Suprapubic skin (tissue), 4 donors: ENCODE measurements around the gene CACNA2D3. TPM values are rescaled to one million over a fixed set of nuclear protein-coding genes. Genes with fewer than 3 reads are reported as not detected.

ENCODE experiments used
- DNase-seq, 2 donors: peaks; one replicate each; pipeline ENCODE4 v3.0.0-alpha.2; 2019; ENCODE audit warnings: low spot score in 2 of 2
- H3K27ac ChIP-seq: fragments of 200-600 bp; sonication (generic); one replicate; pipeline ENCODE4 v1.5.1; 2019
- H3K27me3 ChIP-seq: fragments of 200-600 bp; sonication (generic); one replicate; pipeline ENCODE4 v1.5.1; 2019
- H3K36me3 ChIP-seq: fragments of 200-600 bp; sonication (generic); one replicate; pipeline ENCODE4 v1.5.1; 2019
- H3K4me1 ChIP-seq: fragments of 200-600 bp; sonication (generic); one replicate; pipeline ENCODE4 v1.5.1; 2019
- H3K4me3 ChIP-seq: fragments of 200-600 bp; sonication (generic); one replicate; pipeline ENCODE4 v1.5.1; 2019; ENCODE audit warnings: mild to moderate bottlenecking
- H3K9me3 ChIP-seq: fragments of 200-600 bp; sonication (generic); one replicate; pipeline ENCODE4 v1.5.1; 2019
- CTCF ChIP-seq, 2 donors: fragments of 200-600 bp in 1 of 2; fragments of 450-650 bp in 1 of 2; sonication (generic) in 1 of 2; IDR thresholded peaks; one replicate each; pipeline ENCODE4 v1.5.1; 2016 to 2019; ENCODE audit warnings: antibody characterized with exemption in 2 of 2, mild to moderate bottlenecking in 1 of 2, moderate library complexity in 1 of 2
- EP300 ChIP-seq: sonication (generic); formaldehyde crosslinking; IDR thresholded peaks from one replicate; pipeline ENCODE4 v1.6.1; 2017; ENCODE audit warnings: antibody characterized with exemption
- POLR2A ChIP-seq, 2 donors: fragments of 450-650 bp; IDR thresholded peaks; one replicate each; pipeline ENCODE4 v1.6.1; 2017; ENCODE audit warnings: antibody characterized with exemption in 2 of 2, mild to moderate bottlenecking in 2 of 2, moderate library complexity in 2 of 2
- POLR2AphosphoS5 ChIP-seq, 3 donors: sonication (generic); formaldehyde crosslinking; IDR thresholded peaks; one replicate each; pipeline ENCODE4 v1.6.1; 2017; ENCODE audit warnings: antibody characterized with exemption in 3 of 3
- WGBS: methylation state at CpG from one replicate; pipeline ENCODE4 v1.1.5; 2018; 5-methylcytosine and 5-hydroxymethylcytosine counted together
- total RNA-seq, 4 donors: library from RNA; depleted of rRNA; stranded (reverse); fragments of >200 nt; gene quantifications; one replicate each; pipeline ENCODE4 v1.1.0, GENCODE V29; 2016

The CACNA2D3 gene
- total RNA-seq, 4 donors from 2014 or later: 0.42 to 2.8 (median 0.95) TPM

- no peaks in the 10 kb centered on the region for H3K27me3 ChIP-seq
- TF ChIP-seq EP300 (no peak), POLR2A (IDR thresholded peaks at IDR 0.05) (no peak), CTCF (IDR thresholded peaks at IDR 0.05) (no peak), POLR2AphosphoS5 (IDR thresholded peaks at IDR 0.05) (no peak)
- WGBS: 76% methylated on average over 2 of the region's 2 CpGs
- DNase-seq: no peak
- H3K27ac ChIP-seq: no peak overlapping the region
- no peaks in the 10 kb centered on the region for H3K36me3 ChIP-seq
- no peak overlapping the region for H3K4me3 ChIP-seq
- H3K9me3 ChIP-seq: no peaks in the 10 kb centered on the region
- no peaks in the 10 kb centered on the region for H3K4me1 ChIP-seq
These were observed 715.6 kb downstream of the CACNA2D3 start for GRCh38 chr3:54837964-54838363.

- H3K4me3 ChIP-seq: no peak overlapping the region
- 61% methylated on average over 4 of the region's 4 CpGs for WGBS
- no peaks in the 10 kb centered on the region for H3K36me3 ChIP-seq
- TF ChIP-seq POLR2AphosphoS5 (IDR thresholded peaks at IDR 0.05): no peak
- no peak for TF ChIP-seq CTCF (IDR thresholded peaks at IDR 0.05)
- no peak for TF ChIP-seq EP300
- no peaks in the 10 kb centered on the region for H3K27me3 ChIP-seq
- H3K9me3 ChIP-seq: no peaks in the 10 kb centered on the region
- H3K27ac ChIP-seq: no peak overlapping the region
- DNase-seq: no peak
- H3K4me1 ChIP-seq: no peaks in the 10 kb centered on the region
These were observed 719.1 kb downstream of the CACNA2D3 start for GRCh38 chr3:54841471-54841870.

- H3K4me3 ChIP-seq: no peak overlapping the region
- no peak for TF ChIP-seq CTCF (IDR thresholded peaks at IDR 0.05)
- TF ChIP-seq EP300: no peak
- no peak for TF ChIP-seq POLR2A (IDR thresholded peaks at IDR 0.05)
- TF ChIP-seq POLR2AphosphoS5 (IDR thresholded peaks at IDR 0.05): no peak
- no peaks in the 10 kb centered on the region for H3K4me1 ChIP-seq
- DNase-seq: no peak
- no peaks in the 10 kb centered on the region for H3K9me3 ChIP-seq
- WGBS: 82% methylated on average over 2 of the region's 2 CpGs
- no peaks in the 10 kb centered on the region for H3K36me3 ChIP-seq
- no peak overlapping the region for H3K27ac ChIP-seq
- no peaks in the 10 kb centered on the region for H3K27me3 ChIP-seq
These were observed 721.0 kb downstream of the CACNA2D3 start for GRCh38 chr3:54843352-54843751.

GRCh38 chr3:54844211-54844610 is 721.9 kb downstream of the CACNA2D3 start:
- WGBS: 93% methylated on average over 5 of the region's 5 CpGs
- Histone ChIP-seq H3K27me3 (no peaks in the 10 kb centered on the region), H3K27ac (no peak overlapping the region), H3K4me3 (no peak overlapping the region), H3K36me3 (no peaks in the 10 kb centered on the region), H3K4me1 (no peaks in the 10 kb centered on the region), H3K9me3 (no peaks in the 10 kb centered on the region)
- DNase-seq: no peak
- TF ChIP-seq POLR2A (IDR thresholded peaks at IDR 0.05) (no peak), EP300 (no peak), CTCF (IDR thresholded peaks at IDR 0.05) (no peak), POLR2AphosphoS5 (IDR thresholded peaks at IDR 0.05) (no peak)

- Histone ChIP-seq H3K27me3 (no peaks in the 10 kb centered on the region), H3K4me1 (no peaks in the 10 kb centered on the region), H3K9me3 (no peaks in the 10 kb centered on the region), H3K36me3 (no peaks in the 10 kb centered on the region), H3K4me3 (no peak overlapping the region), H3K27ac (no peak overlapping the region)
- WGBS: 51% methylated on average over 4 of the region's 4 CpGs
- no peak for TF ChIP-seq POLR2A (IDR thresholded peaks at IDR 0.05)
- no peak for TF ChIP-seq CTCF (IDR thresholded peaks at IDR 0.05)
- no peak for TF ChIP-seq POLR2AphosphoS5 (IDR thresholded peaks at IDR 0.05)
- no peak for TF ChIP-seq EP300
- no peak for DNase-seq
These were observed 722.7 kb downstream of the CACNA2D3 start for GRCh38 chr3:54845011-54845410.
